Kidney (tissue), 14 donors: Measurements from ENCODE around the gene NELFE. TPM values are rescaled to one million over a fixed set of nuclear protein-coding genes. Genes with fewer than 3 reads are reported as not detected.
A peak's percentile ranks its signal among the peaks of the same experiment; 100 is the strongest.
"Not testable (repeated sequence)": the region's sequence is repeated elsewhere in the genome, so short reads cannot be mapped to it uniquely, and the experiment has no call there.

Experiments
- DNase-seq, 5 donors: peaks; one replicate each; pipeline ENCODE4 v3.0.0-alpha.2; 2013 to 2020
- FAIRE-seq: peaks from 2 replicates; lab custom pipeline; 2012; peaks lifted over from hg19 to GRCh38; lab: Jason Lieb, UNC
- H3K27ac ChIP-seq, 2 donors: one replicate each; pipeline ENCODE4 v1.7.0; 2013; ENCODE audit warnings: low read depth in 2 of 2, low read length in 2 of 2, inconsistent platforms in 1 of 2
- H3K27me3 ChIP-seq: one replicate; pipeline ENCODE4 v1.7.1; 2013; ENCODE audit warnings: low read length, inconsistent platforms; ENCODE audit not compliant: control insufficient read depth, insufficient read depth
- H3K36me3 ChIP-seq, 3 donors: one replicate each; pipeline versions ENCODE4 v1.7.0 to v1.7.1; 2013; ENCODE audit warnings: low read length in 3 of 3, control low read depth in 1 of 3, inconsistent platforms in 1 of 3; ENCODE audit not compliant: insufficient read depth in 3 of 3, control insufficient read depth in 2 of 3
- H3K4me1 ChIP-seq, 3 donors: one replicate each; pipeline versions ENCODE4 v1.7.0 to v1.7.1; 2013; ENCODE audit warnings: low read length in 3 of 3, inconsistent platforms in 1 of 3, low read depth in 1 of 3; ENCODE audit not compliant: control insufficient read depth in 2 of 3, insufficient read depth in 2 of 3
- H3K4me3 ChIP-seq, 3 donors: one replicate each; pipeline versions ENCODE4 v1.7.0 to v1.8.1; 2013; ENCODE audit warnings: low read length in 3 of 3, control low read depth in 1 of 3, inconsistent platforms in 1 of 3
- H3K9ac ChIP-seq, 3 donors: one replicate each; pipeline versions ENCODE4 v1.7.0 to v1.7.1; 2013; ENCODE audit warnings: low read length in 3 of 3, control low read depth in 1 of 3, inconsistent platforms in 1 of 3
- H3K9me3 ChIP-seq, 3 donors: one replicate each; pipeline versions ENCODE4 v1.7.0 to v1.7.1; 2013; ENCODE audit warnings: low read length in 3 of 3, control low read depth in 1 of 3, inconsistent platforms in 1 of 3; ENCODE audit not compliant: control insufficient read depth in 2 of 3, insufficient read depth in 1 of 3
- intact Hi-C: fragments of 100-400 bp; cut with DNase I; formaldehyde crosslinking; loops from one replicate; pipeline ENCODE4 v1.11.1; 2022
- polyA plus RNA-seq: library from polyadenylated mRNA; stranded (reverse); fragments of 350-450 nt; fragmentation: Illumina TruSeq; extraction: RNeasy Lipid Tissue Mini Kit (QIAGEN cat#74804); gene quantifications from one replicate; pipeline ENCODE4 v1.2.3, GENCODE V29; 2014; ENCODE audit warnings: low read depth, low replicate concordance; ENCODE audit not compliant: insufficient read depth
- total RNA-seq: library from RNA; stranded (reverse); fragmentation: NEBNext Ultra II Directional; extraction: Animal tissue kit (Norgen Biotek cat#: 25700); gene quantifications from one replicate; pipeline ENCODE4 v1.2.1, GENCODE V29; 2021
- TF ChIP-seq, protein P1 (sequence below): IDR thresholded peaks from 3 replicates; pipeline ENCODE4 v1.5.1; 2012; ENCODE audit warnings: mild to moderate bottlenecking, moderate library complexity, borderline replicate concordance; ENCODE audit not compliant: insufficient read depth; ENCODE audit errors: extremely low read depth
- donor health status: control.
- donor health status: control.
- donor health status: control.
- donor health status: control.
- donor health status: control.
- donor health status: DM: yes; HTN: yes; CAD: no.
- donor health status: Normal renal cell carcinoma (clear cell type).

NELFE gene
- total and polyA plus RNA-seq, 2 donors from 2014 or later, result 62.0 to 83.0 TPM

DNA sequence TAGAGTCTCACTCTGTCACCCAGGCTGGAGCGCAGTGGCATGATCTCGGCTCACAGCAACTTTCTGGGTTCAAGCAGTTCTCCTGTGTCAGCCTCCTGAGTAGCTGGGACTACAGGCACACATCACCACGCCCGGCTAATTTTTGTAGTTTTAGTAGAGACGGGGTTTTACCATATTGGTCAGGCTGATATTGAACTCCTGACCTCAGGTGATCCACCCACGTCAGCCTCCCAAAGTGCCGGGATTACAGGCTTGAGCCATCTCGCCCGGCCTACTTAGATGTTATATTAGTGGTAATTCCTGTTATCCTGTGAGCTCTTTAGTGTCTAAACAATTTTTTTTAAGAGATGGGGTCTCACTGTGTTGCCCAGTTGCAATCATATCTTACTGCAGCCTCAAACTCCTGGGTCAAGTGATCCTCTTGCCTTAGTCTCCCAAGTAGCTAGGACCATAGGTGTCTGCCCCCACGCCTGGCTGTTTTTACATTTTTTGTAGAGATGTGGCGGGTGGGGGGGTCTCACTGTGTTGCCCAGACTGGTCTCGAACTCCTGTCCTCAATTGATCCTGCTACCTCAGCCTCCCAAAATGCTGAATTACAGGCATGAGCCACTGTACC lies 19.2 kb upstream of the NELFE start:
- TF ChIP-seq, protein P1, sequence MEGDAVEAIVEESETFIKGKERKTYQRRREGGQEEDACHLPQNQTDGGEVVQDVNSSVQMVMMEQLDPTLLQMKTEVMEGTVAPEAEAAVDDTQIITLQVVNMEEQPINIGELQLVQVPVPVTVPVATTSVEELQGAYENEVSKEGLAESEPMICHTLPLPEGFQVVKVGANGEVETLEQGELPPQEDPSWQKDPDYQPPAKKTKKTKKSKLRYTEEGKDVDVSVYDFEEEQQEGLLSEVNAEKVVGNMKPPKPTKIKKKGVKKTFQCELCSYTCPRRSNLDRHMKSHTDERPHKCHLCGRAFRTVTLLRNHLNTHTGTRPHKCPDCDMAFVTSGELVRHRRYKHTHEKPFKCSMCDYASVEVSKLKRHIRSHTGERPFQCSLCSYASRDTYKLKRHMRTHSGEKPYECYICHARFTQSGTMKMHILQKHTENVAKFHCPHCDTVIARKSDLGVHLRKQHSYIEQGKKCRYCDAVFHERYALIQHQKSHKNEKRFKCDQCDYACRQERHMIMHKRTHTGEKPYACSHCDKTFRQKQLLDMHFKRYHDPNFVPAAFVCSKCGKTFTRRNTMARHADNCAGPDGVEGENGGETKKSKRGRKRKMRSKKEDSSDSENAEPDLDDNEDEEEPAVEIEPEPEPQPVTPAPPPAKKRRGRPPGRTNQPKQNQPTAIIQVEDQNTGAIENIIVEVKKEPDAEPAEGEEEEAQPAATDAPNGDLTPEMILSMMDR, result no peak
- intact Hi-C loops, result no loop called here
- no peak for FAIRE-seq
- Histone ChIP-seq H3K27ac (peak overlapping the region in 1 of 2 donors; percentile 47), H3K4me1 (peaks cover 0 to 9% (median 4%) of the 10 kb centered on the region in 3 donors), H3K9me3 (no peaks in the 10 kb centered on the region), H3K4me3 (no peak overlapping the region), H3K9ac (no peak overlapping the region), H3K27me3 (no peaks in the 10 kb centered on the region), H3K36me3 (peaks cover 0 to 5% (median 0%) of the 10 kb centered on the region in 3 donors)
- DNase-seq, result no peak

DNA sequence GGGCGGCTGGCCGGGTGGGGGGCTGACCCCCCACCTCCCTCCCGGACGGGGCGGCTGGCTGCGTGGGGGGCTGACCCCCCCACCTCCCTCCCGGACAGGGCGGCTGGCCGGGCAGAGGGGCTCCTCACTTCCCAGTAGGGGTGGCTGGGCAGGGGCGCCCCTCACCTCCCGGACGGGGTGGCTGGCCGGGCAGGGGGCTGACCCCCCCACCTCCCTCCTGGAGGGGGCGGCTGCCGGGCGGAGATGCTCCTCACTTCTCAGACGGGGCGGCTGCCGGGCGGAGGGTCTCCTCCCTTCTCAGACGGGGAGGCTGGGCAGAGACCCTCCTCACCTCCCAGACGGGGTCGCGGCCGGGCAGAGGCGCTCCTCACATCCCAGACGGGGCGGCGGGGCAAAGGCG lies 17.3 kb upstream of the NELFE start:
- peaks cover 0 to 19% (median 4%) of the 10 kb centered on the region in 3 donors for H3K4me1 ChIP-seq
- intact Hi-C loops, FAIRE-seq, H3K36me3 ChIP-seq, H3K27me3 ChIP-seq, H3K27ac ChIP-seq, H3K9me3 ChIP-seq, H3K4me3 ChIP-seq, H3K9ac ChIP-seq: not testable (repeated sequence)
- DNase-seq, result peak in 1 of 5 donors; percentile 77

DNA sequence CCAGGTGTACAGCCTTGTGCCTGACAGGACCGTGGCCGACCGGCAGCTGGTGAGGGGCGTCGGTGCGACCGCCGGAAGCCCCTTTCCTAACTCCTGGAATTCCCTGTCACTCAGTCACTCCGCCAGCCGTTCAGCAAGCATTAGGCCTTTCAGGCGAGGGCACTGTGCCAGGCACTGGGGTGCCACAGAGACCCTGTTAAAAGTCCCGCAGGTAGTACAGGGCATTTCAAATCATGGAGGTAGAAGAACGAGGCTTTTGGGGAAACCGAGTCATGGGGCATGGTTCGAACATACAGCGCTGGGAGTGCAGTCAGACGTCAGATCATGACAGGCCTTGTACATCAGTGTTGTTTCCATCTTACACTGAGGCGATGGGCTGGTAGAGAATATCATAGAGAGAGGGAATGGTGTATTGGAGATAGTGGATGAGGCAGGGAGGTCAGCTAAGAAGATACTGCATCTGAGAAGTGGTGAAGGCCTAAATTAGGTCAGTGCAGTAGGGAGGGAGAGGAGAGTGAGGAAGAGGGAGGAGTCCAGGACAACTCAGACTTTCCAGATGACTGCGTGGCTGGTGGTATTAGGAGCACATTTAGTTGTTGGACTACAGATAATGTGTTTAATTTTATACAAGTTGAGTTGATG lies 14.1 kb upstream of the NELFE start:
- Histone ChIP-seq H3K4me3 (peak overlapping the region; percentile 80 to 98 (median 89)), H3K4me1 (peaks cover 0 to 26% (median 4%) of the 10 kb centered on the region in 3 donors), H3K36me3 (peaks cover 0 to 11% (median 9%) of the 10 kb centered on the region in 3 donors), H3K9me3 (no peaks in the 10 kb centered on the region), H3K27ac (peak overlapping the region; percentile 94 to 99), H3K9ac (peak overlapping the region; percentile 63 to 98 (median 74)), H3K27me3 (no peaks in the 10 kb centered on the region)
- DNase-seq (no peak), FAIRE-seq (no peak)
- TF ChIP-seq, protein P1, result no peak
- intact Hi-C loops, result no loop called here

DNA sequence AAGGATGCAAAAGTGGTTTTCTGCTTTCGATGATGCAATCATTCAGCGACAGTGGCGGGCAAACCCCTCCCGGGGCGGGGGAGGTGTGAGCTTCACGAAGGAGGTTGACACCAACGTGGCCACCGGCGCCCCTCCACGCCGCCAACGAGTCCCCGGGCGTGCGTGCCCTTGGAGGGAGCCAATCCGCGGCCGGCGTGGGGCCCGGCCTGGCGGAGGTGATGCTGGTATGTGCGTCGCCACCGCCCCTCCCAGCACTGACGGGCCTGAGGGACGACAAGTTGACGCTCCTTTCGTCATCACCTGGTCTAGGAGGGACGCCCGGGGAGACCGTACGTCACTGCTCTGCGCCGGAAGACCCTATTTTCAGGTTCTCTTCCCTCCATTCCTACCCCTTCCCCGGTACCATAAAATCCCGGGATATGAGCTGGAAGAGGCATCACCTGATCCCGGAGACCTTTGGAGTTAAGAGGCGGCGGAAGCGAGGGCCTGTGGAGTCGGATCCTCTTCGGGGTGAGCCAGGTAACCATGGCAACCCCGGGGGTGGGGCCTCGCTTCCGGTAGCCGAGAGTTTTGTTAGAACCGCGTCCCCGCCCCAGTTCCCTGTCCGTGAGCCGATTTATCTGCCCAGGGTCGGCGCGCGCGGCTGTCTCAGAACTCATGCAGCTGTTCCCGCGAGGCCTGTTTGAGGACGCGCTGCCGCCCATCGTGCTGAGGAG lies 13.4 kb upstream of the NELFE start, which contains the start of gene DXO:
Gene DXO, minus strand, starts transcription at position 146 of the 716 bp plus-strand sequence. CDS start 463 bp downstream, outside the sequence.
- peak within 1 kb of the TSS; percentile 63 to 98 (median 74) for H3K9ac ChIP-seq
- TF ChIP-seq, protein P1, result no peak
- peak within 1 kb of the TSS; percentile 80 to 98 (median 89) for H3K4me3 ChIP-seq
- peak within 1 kb of the TSS; percentile 94 to 99 for H3K27ac ChIP-seq
- intact Hi-C loops, result no loop called here
- FAIRE-seq (no peak), DNase-seq (peak; percentile 97 to 99 (median 98))
- H3K4me1 ChIP-seq, result peaks cover 0 to 26% (median 4%) of the 10 kb centered on the region in 3 donors
- H3K9me3 ChIP-seq, result no peaks in the 10 kb centered on the region
- H3K36me3 ChIP-seq, result peaks cover 2 to 17% (median 16%) of the 10 kb centered on the region in 3 donors
- H3K27me3 ChIP-seq, result no peaks in the 10 kb centered on the region
